Ovary (tissue), 9 donors: ENCODE results near the gene EDAR. TPM values are rescaled to one million over a fixed set of nuclear protein-coding genes. Genes with fewer than 3 reads are reported as not detected.

Experiments
- DNase-seq, 5 donors: peaks; one replicate each; pipeline ENCODE4 v3.0.0-alpha.2; 2019 to 2020
- H3K27ac ChIP-seq, 2 donors: fragments of 200-600 bp; one replicate each; pipeline versions ENCODE4 v1.5.1 to v1.8.0; 2019 to 2022
- H3K27me3 ChIP-seq: fragments of 200-600 bp; one replicate; pipeline ENCODE4 v1.8.0; 2022
- H3K36me3 ChIP-seq: fragments of 200-600 bp; sonication (generic); one replicate; pipeline ENCODE4 v1.5.1; 2019
- H3K4me1 ChIP-seq: one replicate; pipeline ENCODE4 v1.8.1; 2013; ENCODE audit warnings: mild to moderate bottlenecking, moderate library complexity; ENCODE audit not compliant: insufficient read depth
- H3K4me3 ChIP-seq: fragments of 200-600 bp; sonication (generic); one replicate; pipeline ENCODE4 v1.5.1; 2017
- H3K9me3 ChIP-seq, 2 donors: fragments of 200-600 bp in 1 of 2; sonication (generic) in 1 of 2; one replicate each; pipeline versions ENCODE4 v1.5.1 to v1.8.1; 2013 to 2019; ENCODE audit warnings: mild to moderate bottlenecking in 1 of 2, moderate library complexity in 1 of 2
- CTCF ChIP-seq, 3 donors: fragments of 450-650 bp in 2 of 3; fragments of 200-600 bp in 1 of 3; IDR thresholded peaks; one replicate each; pipeline versions ENCODE4 v1.5.1 to v1.8.0; 2016 to 2022; ENCODE audit warnings: antibody characterized with exemption in 3 of 3, mild to moderate bottlenecking in 1 of 3
- EP300 ChIP-seq: sonication (generic); formaldehyde crosslinking; IDR thresholded peaks from one replicate; pipeline ENCODE4 v1.6.1; 2017; ENCODE audit warnings: antibody characterized with exemption
- POLR2A ChIP-seq: fragments of 450-650 bp; IDR thresholded peaks from one replicate; pipeline ENCODE4 v1.6.1; 2017; ENCODE audit warnings: antibody characterized with exemption, mild to moderate bottlenecking, moderate library complexity
- WGBS, 3 donors: extraction: QIAGEN DNeasy Blood & Tissue Kit in 1 of 3; methylation state at CpG; one replicate each; pipeline versions ENCODE4 v1.1.5 to v1.1.7; 2013 to 2017; 5-methylcytosine and 5-hydroxymethylcytosine counted together
- intact Hi-C, 4 donors: fragments of 100-400 bp; cut with DNase I; formaldehyde crosslinking; loops; one replicate each; pipeline versions ENCODE4 v1.11.0 to v1.15.1; 2022 to 2023
- polyA plus RNA-seq, 2 donors: library from polyadenylated mRNA; stranded (reverse); fragments of 200-250 nt in 1 of 2; fragments of 350-450 nt in 1 of 2; fragmentation: Illumina TruSeq in 1 of 2; extraction: RNeasy Lipid Tissue Mini Kit (QIAGEN cat#74804) in 1 of 2; gene quantifications; one replicate each; pipeline ENCODE4 v1.2.3, GENCODE V29; 2013 to 2014
- total RNA-seq, 7 donors: library from RNA; depleted of rRNA in 2 of 7; stranded (reverse); fragments of >200 nt in 2 of 7; fragmentation: NEBNext Ultra II Directional in 3 of 7; extraction: Animal tissue kit (Norgen Biotek cat#: 25700) in 3 of 7; gene quantifications; one replicate each; pipeline versions ENCODE4 v1.1.0 to v1.2.4, GENCODE V29; 2016 to 2023
- donor health status: DM: no; HTN: no; CAD: no; lungs with moderate emphysema.
- donor health status: DM: no; HTN: no; CAD: no.
- donor health status: Bipolar disorder and iron deficiency.
- donor health status: DM: yes; HTN: yes; CAD: no.
- donor health status: DM: no; HTN: no; CAD: no.
- donor health status: DM: yes; HTN: yes; CAD: no.

EDAR gene
- total and polyA plus RNA-seq, 9 donors: 0.11 to 0.13 (median 0.11) TPM; not detected in 6

GRCh38 chr2:108970369-108970768 lies 18.7 kb downstream of the EDAR start:
- intact Hi-C loops: no loop called here
- H3K27me3 ChIP-seq: no peaks in the 10 kb centered on the region
- no peak for DNase-seq
- H3K4me3 ChIP-seq: no peak overlapping the region
- no peaks in the 10 kb centered on the region for H3K9me3 ChIP-seq
- H3K27ac ChIP-seq: no peak overlapping the region
- H3K4me1 ChIP-seq: no peaks in the 10 kb centered on the region
- no peaks in the 10 kb centered on the region for H3K36me3 ChIP-seq
- TF ChIP-seq CTCF (IDR thresholded peaks at IDR 0.05) (no peak), POLR2A (no peak), EP300 (no peak)
- WGBS, 3 donors: 54 to 72% (median 55%) methylated on average over 1 of the region's 1 CpG

GRCh38 chr2:108969856-108970255 lies 19.2 kb downstream of the EDAR start:
- H3K27me3 ChIP-seq: no peaks in the 10 kb centered on the region
- DNase-seq: no peak
- no peaks in the 10 kb centered on the region for H3K36me3 ChIP-seq
- TF ChIP-seq POLR2A (no peak), EP300 (no peak), CTCF (IDR thresholded peaks at IDR 0.05) (no peak)
- no peaks in the 10 kb centered on the region for H3K4me1 ChIP-seq
- intact Hi-C loops: no loop called here
- H3K9me3 ChIP-seq: no peaks in the 10 kb centered on the region
- H3K4me3 ChIP-seq: no peak overlapping the region
- H3K27ac ChIP-seq: no peak overlapping the region
- 68 to 73% (median 70%) methylated on average over 6 of the region's 6 CpGs for WGBS, 3 donors

- no peaks in the 10 kb centered on the region for H3K27me3 ChIP-seq
- no peaks in the 10 kb centered on the region for H3K9me3 ChIP-seq
- H3K4me3 ChIP-seq: no peak overlapping the region
- DNase-seq: no peak
- H3K27ac ChIP-seq: no peak overlapping the region
- no peaks in the 10 kb centered on the region for H3K4me1 ChIP-seq
- H3K36me3 ChIP-seq: no peaks in the 10 kb centered on the region
- TF ChIP-seq EP300 (no peak), CTCF (IDR thresholded peaks at IDR 0.05) (no peak), POLR2A (no peak)
- 63 to 65% (median 64%) methylated on average over 4 of the region's 4 CpGs for WGBS, 3 donors
- intact Hi-C loops: no loop called here
These were observed 20.4 kb downstream of the EDAR start for GRCh38 chr2:108968619-108969018.

GRCh38 chr2:108967757-108968156 lies 21.3 kb downstream of the EDAR start:
- TF ChIP-seq POLR2A (no peak), EP300 (no peak), CTCF (IDR thresholded peaks at IDR 0.05) (no peak)
- intact Hi-C loops: no loop called here

More at GRCh38 chr2:108967757-108968156, 21.3 kb downstream of the EDAR start:
- DNase-seq: no peak
- H3K27ac ChIP-seq: no peak overlapping the region
- no peak overlapping the region for H3K4me3 ChIP-seq
- whole genome bisulfite sequencing, 3 donors: 74 to 77% (median 75%) methylated on average over 7 of the region's 7 CpGs
- H3K27me3 ChIP-seq: no peaks in the 10 kb centered on the region
- H3K4me1 ChIP-seq: no peaks in the 10 kb centered on the region
- H3K36me3 ChIP-seq: no peaks in the 10 kb centered on the region
- no peaks in the 10 kb centered on the region for H3K9me3 ChIP-seq
